Upper lobe of right lung (tissue), 1 donor: ENCODE data around the gene JPT2. TPM values are rescaled to one million over a fixed set of nuclear protein-coding genes. Genes with fewer than 3 reads are reported as not detected.

Experiments
- ATAC-seq: fragments of 200-7000 bp; cut with Tn5 transposase; one replicate; pipeline ENCODE4 v1.9.1; 2020; ENCODE audit warnings: mild to moderate bottlenecking, moderate library complexity
- DNase-seq: peaks from one replicate; pipeline ENCODE4 v3.0.0-alpha.2; 2020
- H3K27ac ChIP-seq: fragments of 200-600 bp; one replicate; pipeline ENCODE4 v1.8.0; 2022
- H3K27me3 ChIP-seq: fragments of 200-600 bp; one replicate; pipeline ENCODE4 v1.8.0; 2022; ENCODE audit warnings: mild to moderate bottlenecking
- H3K36me3 ChIP-seq: fragments of 200-600 bp; one replicate; pipeline ENCODE4 v1.8.0; 2022
- H3K4me1 ChIP-seq: fragments of 200-600 bp; one replicate; pipeline ENCODE4 v1.8.0; 2022
- H3K4me3 ChIP-seq: fragments of 200-600 bp; one replicate; pipeline ENCODE4 v1.8.0; 2022; ENCODE audit warnings: mild to moderate bottlenecking
- H3K9me3 ChIP-seq: fragments of 200-600 bp; one replicate; pipeline ENCODE4 v1.8.0; 2022
- intact Hi-C: fragments of 100-400 bp; cut with DNase I; formaldehyde crosslinking; loops from one replicate; pipeline ENCODE4 v1.11.0; 2022
- total RNA-seq: library from RNA; stranded (reverse); fragmentation: NEBNext Ultra II Directional; extraction: Animal tissue kit (Norgen Biotek cat#: 25700); gene quantifications from one replicate; pipeline ENCODE4 v1.2.1, GENCODE V29; 2021
- TF ChIP-seq, protein P1 (sequence below): fragments of 200-600 bp; IDR thresholded peaks from one replicate; pipeline ENCODE4 v1.8.0; 2022; ENCODE audit warnings: antibody characterized with exemption
- donor health status: DM: no; HTN: yes; CAD: no; lungs with severe emphysema.

The JPT2 gene
- total RNA-seq, 1 donor from 2014 or later: 44.8 TPM

GRCh38 chr16:1657841-1658240 is 20.2 kb upstream of the JPT2 start:
- ATAC-seq (no peak), DNase-seq (no peak)
- Histone ChIP-seq H3K4me1 (no peaks in the 10 kb centered on the region), H3K27me3 (no peaks in the 10 kb centered on the region), H3K36me3 (peaks cover 90% of the 10 kb centered on the region), H3K9me3 (no peaks in the 10 kb centered on the region), H3K27ac (no peak overlapping the region), H3K4me3 (no peak overlapping the region)
- intact Hi-C loops: no loop called here
- TF ChIP-seq, protein P1, sequence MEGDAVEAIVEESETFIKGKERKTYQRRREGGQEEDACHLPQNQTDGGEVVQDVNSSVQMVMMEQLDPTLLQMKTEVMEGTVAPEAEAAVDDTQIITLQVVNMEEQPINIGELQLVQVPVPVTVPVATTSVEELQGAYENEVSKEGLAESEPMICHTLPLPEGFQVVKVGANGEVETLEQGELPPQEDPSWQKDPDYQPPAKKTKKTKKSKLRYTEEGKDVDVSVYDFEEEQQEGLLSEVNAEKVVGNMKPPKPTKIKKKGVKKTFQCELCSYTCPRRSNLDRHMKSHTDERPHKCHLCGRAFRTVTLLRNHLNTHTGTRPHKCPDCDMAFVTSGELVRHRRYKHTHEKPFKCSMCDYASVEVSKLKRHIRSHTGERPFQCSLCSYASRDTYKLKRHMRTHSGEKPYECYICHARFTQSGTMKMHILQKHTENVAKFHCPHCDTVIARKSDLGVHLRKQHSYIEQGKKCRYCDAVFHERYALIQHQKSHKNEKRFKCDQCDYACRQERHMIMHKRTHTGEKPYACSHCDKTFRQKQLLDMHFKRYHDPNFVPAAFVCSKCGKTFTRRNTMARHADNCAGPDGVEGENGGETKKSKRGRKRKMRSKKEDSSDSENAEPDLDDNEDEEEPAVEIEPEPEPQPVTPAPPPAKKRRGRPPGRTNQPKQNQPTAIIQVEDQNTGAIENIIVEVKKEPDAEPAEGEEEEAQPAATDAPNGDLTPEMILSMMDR: no peak

- Histone ChIP-seq H3K4me3 (no peak overlapping the region), H3K27me3 (no peaks in the 10 kb centered on the region), H3K27ac (no peak overlapping the region), H3K9me3 (no peaks in the 10 kb centered on the region), H3K36me3 (peaks cover 93% of the 10 kb centered on the region), H3K4me1 (no peaks in the 10 kb centered on the region)
- DNase-seq (no peak), ATAC-seq (no peak)
- TF ChIP-seq, protein P1: no peak
- intact Hi-C loops: no loop called here
These were observed 19.0 kb upstream of the JPT2 start for GRCh38 chr16:1659031-1659430.

GRCh38 chr16:1661826-1662225 is 16.3 kb upstream of the JPT2 start:
- H3K9me3 ChIP-seq: no peaks in the 10 kb centered on the region
- intact Hi-C loops: no loop called here
- ATAC-seq (no peak), DNase-seq (no peak)
- H3K27me3 ChIP-seq: no peaks in the 10 kb centered on the region
- H3K36me3 ChIP-seq: peaks cover 93% of the 10 kb centered on the region
- H3K4me1 ChIP-seq: no peaks in the 10 kb centered on the region
- TF ChIP-seq, protein P1: no peak
- no peak overlapping the region for H3K27ac ChIP-seq
- no peak overlapping the region for H3K4me3 ChIP-seq

- Histone ChIP-seq H3K27ac (no peak overlapping the region), H3K36me3 (peaks cover 93% of the 10 kb centered on the region), H3K9me3 (no peaks in the 10 kb centered on the region), H3K27me3 (no peaks in the 10 kb centered on the region), H3K4me3 (no peak overlapping the region), H3K4me1 (no peaks in the 10 kb centered on the region)
- TF ChIP-seq, protein P1: no peak
- DNase-seq (no peak), ATAC-seq (no peak)
- intact Hi-C loops: no loop called here
These were observed 15.5 kb upstream of the JPT2 start for GRCh38 chr16:1662543-1662942.

GRCh38 chr16:1665829-1666228 is 12.2 kb upstream of the JPT2 start:
- no peak for DNase-seq
- Histone ChIP-seq H3K4me3 (no peak overlapping the region), H3K9me3 (no peaks in the 10 kb centered on the region)

More at GRCh38 chr16:1665829-1666228, 12.2 kb upstream of the JPT2 start:
- no peaks in the 10 kb centered on the region for H3K4me1 ChIP-seq
- no peak for ATAC-seq
- no peaks in the 10 kb centered on the region for H3K27me3 ChIP-seq
- intact Hi-C loops: no loop called here
- TF ChIP-seq, protein P1: no peak
- H3K27ac ChIP-seq: no peak overlapping the region
- H3K36me3 ChIP-seq: peaks cover 92% of the 10 kb centered on the region
